ENCODE measurements around the gene HDAC7.

- TF ChIP-seq, protein P1, sequence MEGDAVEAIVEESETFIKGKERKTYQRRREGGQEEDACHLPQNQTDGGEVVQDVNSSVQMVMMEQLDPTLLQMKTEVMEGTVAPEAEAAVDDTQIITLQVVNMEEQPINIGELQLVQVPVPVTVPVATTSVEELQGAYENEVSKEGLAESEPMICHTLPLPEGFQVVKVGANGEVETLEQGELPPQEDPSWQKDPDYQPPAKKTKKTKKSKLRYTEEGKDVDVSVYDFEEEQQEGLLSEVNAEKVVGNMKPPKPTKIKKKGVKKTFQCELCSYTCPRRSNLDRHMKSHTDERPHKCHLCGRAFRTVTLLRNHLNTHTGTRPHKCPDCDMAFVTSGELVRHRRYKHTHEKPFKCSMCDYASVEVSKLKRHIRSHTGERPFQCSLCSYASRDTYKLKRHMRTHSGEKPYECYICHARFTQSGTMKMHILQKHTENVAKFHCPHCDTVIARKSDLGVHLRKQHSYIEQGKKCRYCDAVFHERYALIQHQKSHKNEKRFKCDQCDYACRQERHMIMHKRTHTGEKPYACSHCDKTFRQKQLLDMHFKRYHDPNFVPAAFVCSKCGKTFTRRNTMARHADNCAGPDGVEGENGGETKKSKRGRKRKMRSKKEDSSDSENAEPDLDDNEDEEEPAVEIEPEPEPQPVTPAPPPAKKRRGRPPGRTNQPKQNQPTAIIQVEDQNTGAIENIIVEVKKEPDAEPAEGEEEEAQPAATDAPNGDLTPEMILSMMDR (IDR thresholded peaks at IDR 0.05), result no peak
- TF ChIP-seq POLR2A (IDR thresholded peaks at IDR 0.05; ENCODE audit: low read depth) (no peak), EP300 (IDR thresholded peaks at IDR 0.05) (no peak)
Observed at GRCh38 chr12:47828008-47828975, 8.6 kb upstream of the HDAC7 start.

All from esophagus muscularis mucosa (tissue), 4 donors.